Stimulated activated CD8-positive, alpha-beta memory T cell treated with anti-CD3 and anti-CD28 coated beads, Interleukin-2, amount 100 ng/mL, for 48 hours (primary cell): ENCODE results near the gene NT5DC4.
"Not testable (repeated sequence)": the region's sequence is repeated elsewhere in the genome, so short reads cannot be mapped to it uniquely, and the experiment has no call there.

Experiments used
- DNase-seq, 2 donors: peaks; one replicate each; pipeline ENCODE4 v3.0.0-alpha.2; 2020; ENCODE audit warnings: low read depth in 2 of 2

NT5DC4 gene

GRCh38 chr2:112699984-112700667 lies 20.7 kb upstream of the NT5DC4 start:
- DNase-seq = no peak

GRCh38 chr2:112701052-112701451 lies 19.8 kb upstream of the NT5DC4 start:
- no peak for DNase-seq

- DNase-seq = no peak
These were observed 17.1 kb upstream of the NT5DC4 start for GRCh38 chr2:112703684-112704083.

- DNase-seq = no peak
These were observed 15.2 kb upstream of the NT5DC4 start for GRCh38 chr2:112705575-112705974.

GRCh38 chr2:112706170-112706664 lies 14.6 kb upstream of the NT5DC4 start:
- peak in 1 of 2 donors; percentile 62 for DNase-seq

- DNase-seq = not testable (repeated sequence)
These were observed 13.9 kb upstream of the NT5DC4 start for GRCh38 chr2:112706947-112707346.

GRCh38 chr2:112708968-112709367 lies 11.9 kb upstream of the NT5DC4 start:
- DNase-seq = no peak

GRCh38 chr2:112709703-112710102 lies 11.1 kb upstream of the NT5DC4 start:
- DNase-seq = no peak

- DNase-seq = no peak
These were observed 9.7 kb upstream of the NT5DC4 start for GRCh38 chr2:112710956-112711750.

- DNase-seq = no peak
These were observed 8.4 kb upstream of the NT5DC4 start for GRCh38 chr2:112712465-112712864.

- DNase-seq = peak in 1 of 2 donors; percentile 62
These were observed 7.8 kb upstream of the NT5DC4 start for GRCh38 chr2:112712903-112713584.

GRCh38 chr2:112713585-112713925 lies 7.3 kb upstream of the NT5DC4 start:
- DNase-seq = no peak

GRCh38 chr2:112713926-112714325 lies 6.9 kb upstream of the NT5DC4 start:
- no peak for DNase-seq

GRCh38 chr2:112714331-112714730 lies 6.5 kb upstream of the NT5DC4 start:
- no peak for DNase-seq

- DNase-seq = no peak
These were observed 5.8 kb upstream of the NT5DC4 start for GRCh38 chr2:112714836-112715631.

- not testable (repeated sequence) for DNase-seq
These were observed 4.7 kb upstream of the NT5DC4 start for GRCh38 chr2:112716094-112716493.

GRCh38 chr2:112716826-112717352 lies 3.9 kb upstream of the NT5DC4 start:
- not testable (repeated sequence) for DNase-seq

GRCh38 chr2:112718863-112719370 lies 1.9 kb upstream of the NT5DC4 start:
- no peak for DNase-seq

- DNase-seq = no peak
These were observed 1.2 kb downstream of the NT5DC4 start for GRCh38 chr2:112721819-112722522.

GRCh38 chr2:112722816-112723546 lies 2.2 kb downstream of the NT5DC4 start:
- no peak for DNase-seq
